H1 (cell line): ENCODE results near the gene ADCY2. TPM values are rescaled to one million over a fixed set of nuclear protein-coding genes. Genes with fewer than 3 reads are reported as not detected.

Source experiments
- BRCA1 ChIP-seq: IDR thresholded peaks from 2 replicates; pipeline ENCODE4 v1.6.1; 2012; ENCODE audit warnings: low read depth, low read length, improper control_type of control experiment
- CTBP2 ChIP-seq: IDR thresholded peaks from 2 replicates; pipeline ENCODE4 v1.7.0; 2011; ENCODE audit warnings: borderline replicate concordance, mild to moderate bottlenecking, moderate library complexity, mixed read lengths, low read length; ENCODE audit not compliant: insufficient read depth, insufficient read length
- NANOG ChIP-seq: IDR thresholded peaks from 2 replicates; pipeline ENCODE4 v1.6.1; 2011; ENCODE audit warnings: low read length, low read depth, mild to moderate bottlenecking, inconsistent platforms; ENCODE audit not compliant: insufficient read depth, poor library complexity, severe bottlenecking
- NRF1 ChIP-seq: IDR thresholded peaks from 2 replicates; pipeline ENCODE4 v1.6.1; 2011; ENCODE audit warnings: mild to moderate bottlenecking, low read depth, low read length, improper control_type of control experiment
- POLR2A ChIP-seq, 2 experiments: IDR thresholded peaks; 1 replicate in 1 of 2; 2 replicates in 1 of 2; pipeline ENCODE4 v1.6.1; 2011; ENCODE audit warnings: low read depth in 2 of 2, low read length in 2 of 2, mild to moderate bottlenecking in 2 of 2; ENCODE audit errors: control extremely low read depth in 1 of 2
- RBBP5 ChIP-seq: IDR thresholded peaks from 2 replicates; pipeline ENCODE4 v1.7.1; 2012; ENCODE audit warnings: low read depth, mild to moderate bottlenecking, inconsistent platforms, low read length, moderate library complexity, borderline replicate concordance
- polyA plus RNA-seq, 7 experiments: library from polyadenylated mRNA; depleted of rRNA in 3 of 7; stranded (reverse) in 5 of 7; unstranded in 2 of 7; fragments of >200 nt in 5 of 7; fragments of 200-250 nt in 2 of 7; gene quantifications; 1 replicate in 5 of 7; 2 replicates in 1 of 7; 4 replicates in 1 of 7; pipeline versions ENCODE4 v1.2.1 to v1.2.3, GENCODE V29; 2011 to 2013; ENCODE audit warnings: missing spikeins in 2 of 7, mixed read lengths in 2 of 7
- total RNA-seq: library from RNA; stranded (reverse); fragmentation: NEBNext Ultra II Directional; extraction: Animal tissue kit (Norgen Biotek cat#: 25700); gene quantifications from 2 replicates; pipeline ENCODE4 v1.2.1, GENCODE V29; 2021
- TF ChIP-seq, protein P1 (sequence below): IDR thresholded peaks from 2 replicates; pipeline ENCODE4 v1.6.1; 2011; ENCODE audit warnings: low read depth, mild to moderate bottlenecking, low read length; ENCODE audit not compliant: insufficient read depth
- TF ChIP-seq, protein P2 (sequence below): IDR thresholded peaks from 2 replicates; pipeline ENCODE4 v1.6.1; 2012; ENCODE audit warnings: low read length, inconsistent platforms

The ADCY2 gene
- total and polyA plus RNA-seq, 2 of the 8 experiments (the other 6 are each of a cell fraction or from before 2014, with no cell fraction given) = 35.8 to 122 TPM

DNA sequence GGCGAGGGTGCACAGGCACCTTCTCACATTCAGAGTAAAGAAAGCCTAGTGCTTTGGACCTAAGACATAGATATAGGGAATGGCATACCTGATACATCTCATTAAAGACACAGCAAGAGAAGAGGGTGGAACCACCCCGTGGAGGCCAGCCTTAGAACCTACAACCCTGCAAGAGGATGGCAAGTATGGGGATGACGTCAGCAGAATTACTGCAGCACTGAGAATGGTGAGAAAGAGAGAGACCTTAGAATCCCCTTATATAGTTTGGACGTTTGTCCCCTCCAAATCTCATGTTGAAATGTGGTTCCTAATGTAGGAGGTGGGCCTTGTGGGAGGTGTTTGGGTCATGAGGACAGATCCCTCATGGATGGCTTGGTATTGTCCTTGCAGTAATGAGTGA lies 28.2 kb upstream of the ADCY2 start (continued):
- TF ChIP-seq, protein P1, sequence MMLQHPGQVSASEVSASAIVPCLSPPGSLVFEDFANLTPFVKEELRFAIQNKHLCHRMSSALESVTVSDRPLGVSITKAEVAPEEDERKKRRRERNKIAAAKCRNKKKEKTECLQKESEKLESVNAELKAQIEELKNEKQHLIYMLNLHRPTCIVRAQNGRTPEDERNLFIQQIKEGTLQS = no peak
- TF ChIP-seq POLR2A (IDR thresholded peaks at IDR 0.05; ENCODE audit: control extremely low read depth in 1 of 2, low read depth in 2 of 2, low read length in 2 of 2) = no peak
- TF ChIP-seq RBBP5 = no peak
- TF ChIP-seq, protein P2, sequence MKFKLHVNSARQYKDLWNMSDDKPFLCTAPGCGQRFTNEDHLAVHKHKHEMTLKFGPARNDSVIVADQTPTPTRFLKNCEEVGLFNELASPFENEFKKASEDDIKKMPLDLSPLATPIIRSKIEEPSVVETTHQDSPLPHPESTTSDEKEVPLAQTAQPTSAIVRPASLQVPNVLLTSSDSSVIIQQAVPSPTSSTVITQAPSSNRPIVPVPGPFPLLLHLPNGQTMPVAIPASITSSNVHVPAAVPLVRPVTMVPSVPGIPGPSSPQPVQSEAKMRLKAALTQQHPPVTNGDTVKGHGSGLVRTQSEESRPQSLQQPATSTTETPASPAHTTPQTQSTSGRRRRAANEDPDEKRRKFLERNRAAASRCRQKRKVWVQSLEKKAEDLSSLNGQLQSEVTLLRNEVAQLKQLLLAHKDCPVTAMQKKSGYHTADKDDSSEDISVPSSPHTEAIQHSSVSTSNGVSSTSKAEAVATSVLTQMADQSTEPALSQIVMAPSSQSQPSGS = no peak
- TF ChIP-seq NANOG = no peak
- no peak for TF ChIP-seq CTBP2
- TF ChIP-seq BRCA1 = no peak
- no peak for TF ChIP-seq NRF1
